ENCODE data around the gene TIMP3.

- TF ChIP-seq POLR2A (IDR thresholded peaks at IDR 0.05) (no peak), CTCF (IDR thresholded peaks at IDR 0.05) (peak; percentile 89 to 94 (median 90)), POLR2AphosphoS5 (IDR thresholded peaks at IDR 0.05) (no peak)
Measured at GRCh38 chr22:32796865-32797573, 4.5 kb upstream of the TIMP3 start.

Data from gastroesophageal sphincter (tissue), 3 donors.